Omental fat pad (tissue), 4 donors: ENCODE results near the gene KIF3C. TPM values are rescaled to one million over a fixed set of nuclear protein-coding genes. Genes with fewer than 3 reads are reported as not detected.
"Not testable (repeated sequence)": the region's sequence is repeated elsewhere in the genome, so short reads cannot be mapped to it uniquely, and the experiment has no call there.

Source experiments
- ATAC-seq: fragments of 150-250 bp; one replicate; pipeline ENCODE4 v1.9.1; 2016; ENCODE audit warnings: mild to moderate bottlenecking, moderate library complexity; ENCODE audit not compliant: low FRiP score
- DNase-seq: peaks from one replicate; pipeline ENCODE4 v3.0.0-alpha.2; 2019; ENCODE audit warnings: low spot score
- CTCF ChIP-seq, 3 donors: fragments of 450-650 bp; IDR thresholded peaks; one replicate each; pipeline ENCODE4 v1.5.1; 2016 to 2017; ENCODE audit warnings: antibody characterized with exemption in 3 of 3, mild to moderate bottlenecking in 3 of 3, moderate library complexity in 2 of 3
- total RNA-seq, 4 donors: library from RNA; depleted of rRNA; stranded (reverse); fragments of >200 nt; gene quantifications; one replicate each; pipeline ENCODE4 v1.1.0, GENCODE V29; 2016

Gene KIF3C
- total RNA-seq, 4 donors from 2014 or later: 1.2 to 6.2 (median 2.7) TPM

DNA sequence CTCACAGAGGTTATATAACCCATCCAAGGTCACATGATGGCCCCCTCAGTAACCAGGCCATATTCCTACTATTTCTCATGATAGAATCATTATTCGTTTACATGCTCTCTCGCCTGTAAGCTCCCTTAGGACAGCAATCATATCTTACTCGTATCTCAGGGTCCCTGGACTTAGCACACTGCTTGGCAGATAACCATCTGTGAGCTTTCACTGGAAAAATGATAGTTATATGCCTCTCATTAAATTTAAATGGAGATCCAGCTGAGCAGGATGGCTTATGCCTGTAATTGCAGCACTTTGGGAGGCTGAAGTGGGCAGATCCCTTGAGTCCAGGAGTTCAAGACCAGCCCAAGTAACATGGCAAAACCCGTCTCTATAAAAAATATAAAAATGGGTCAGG is 21.9 kb downstream of the KIF3C start:
- ATAC-seq (no peak), DNase-seq (no peak)
- TF ChIP-seq CTCF (IDR thresholded peaks at IDR 0.05): no peak

GRCh38 chr2:25958611-25959010 is 23.7 kb downstream of the KIF3C start:
- not testable (repeated sequence) for ATAC-seq, DNase-seq

DNA sequence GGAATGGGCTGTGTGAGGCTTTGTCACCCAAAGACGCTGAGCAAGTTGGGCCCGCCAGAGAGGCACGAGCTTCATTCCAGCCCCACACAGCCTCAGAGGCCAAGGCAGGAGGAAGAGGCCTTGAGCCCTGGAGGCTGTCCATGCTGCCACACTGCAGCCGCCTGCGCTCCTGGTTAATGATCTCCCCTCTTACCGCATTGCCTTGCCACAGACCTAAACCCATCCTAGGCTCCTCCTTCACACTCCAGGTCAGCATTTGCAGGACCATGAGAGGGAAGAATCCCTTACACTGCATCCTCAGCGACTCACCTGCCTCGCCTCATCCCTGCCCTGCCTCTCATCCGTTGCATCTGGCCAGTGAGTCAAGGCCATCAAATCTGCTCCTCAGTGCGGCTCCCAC is 24.6 kb downstream of the KIF3C start:
- DNase-seq (no peak), ATAC-seq (no peak)
- no peak for TF ChIP-seq CTCF (IDR thresholded peaks at IDR 0.05)

- no peak for ATAC-seq
- DNase-seq: no peak
- TF ChIP-seq CTCF (IDR thresholded peaks at IDR 0.05): no peak
Measured at GRCh38 chr2:25955869-25956535, 26.3 kb downstream of the KIF3C start.

DNA sequence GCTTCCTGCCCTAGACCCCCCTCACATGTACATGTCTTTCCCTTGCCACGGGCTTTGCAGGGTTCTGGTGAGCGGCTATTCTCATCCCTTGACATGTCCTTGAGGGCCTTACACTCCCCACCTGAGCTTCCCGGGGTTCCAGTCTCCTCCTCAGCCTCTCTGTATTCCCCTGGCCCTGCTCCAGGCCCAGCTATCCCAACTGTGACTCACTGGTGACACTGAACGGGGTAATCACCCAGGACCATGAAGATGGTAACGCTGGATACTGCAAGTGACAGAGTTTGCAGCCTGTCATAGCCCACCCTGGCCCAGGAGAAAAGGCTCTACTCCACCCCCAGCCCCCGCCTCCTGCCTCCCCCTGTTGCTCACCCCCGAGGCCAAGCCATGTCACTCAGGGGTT is 27.3 kb downstream of the KIF3C start:
- TF ChIP-seq CTCF (IDR thresholded peaks at IDR 0.05): no peak
- ATAC-seq: no peak
- DNase-seq: no peak

DNA sequence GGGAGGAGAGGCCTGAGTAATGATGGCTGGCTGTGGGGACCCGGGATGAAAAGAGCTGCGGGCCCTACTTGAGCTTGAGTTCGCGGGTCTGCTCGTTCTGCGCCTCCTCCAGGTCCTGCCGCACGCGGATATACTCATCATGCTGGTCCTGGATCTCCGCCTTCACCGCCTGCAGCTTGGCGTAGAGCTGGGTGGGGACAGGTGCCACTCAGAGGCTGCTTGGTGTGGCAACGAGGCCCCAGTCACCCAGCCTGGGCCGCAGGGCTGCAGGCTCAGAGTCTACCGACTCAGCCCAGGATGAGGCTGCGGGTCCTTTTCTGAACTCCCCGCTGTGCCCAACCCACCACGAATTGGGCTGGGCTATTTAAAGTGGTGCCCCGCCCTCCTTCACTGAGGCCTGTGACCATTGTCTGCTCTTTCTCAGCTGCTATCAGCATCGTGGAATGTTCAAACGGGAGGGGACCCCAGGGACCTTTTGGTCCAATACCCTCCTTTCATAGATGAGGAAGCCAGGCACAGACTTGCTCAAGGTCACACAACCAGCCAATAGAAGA is 28.0 kb downstream of the KIF3C start:
- TF ChIP-seq CTCF (IDR thresholded peaks at IDR 0.05): no peak
- ATAC-seq (no peak), DNase-seq (no peak)

DNA sequence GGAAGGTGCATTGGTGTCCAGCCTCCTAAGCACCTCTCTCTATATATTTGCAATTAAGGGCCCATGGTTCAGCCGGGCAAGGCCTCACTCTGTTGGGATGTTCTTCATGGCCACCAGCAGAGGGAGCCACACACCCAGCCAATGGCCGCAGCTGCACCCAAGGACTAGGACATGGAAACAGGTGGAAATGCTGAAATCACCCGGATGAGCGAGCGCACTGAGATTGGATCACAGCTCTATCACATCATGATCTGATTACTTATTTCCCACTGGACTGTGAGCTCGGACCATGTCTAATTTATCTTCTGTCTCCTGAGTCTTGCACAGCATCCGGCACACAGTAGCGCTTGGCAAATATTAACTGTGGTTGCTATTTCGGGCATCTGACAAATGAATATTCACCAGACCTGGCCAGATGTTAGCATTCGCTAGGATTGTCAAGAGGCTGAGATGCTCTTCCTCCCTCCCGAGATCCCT is 31.2 kb downstream of the KIF3C start:
- peak in 2 of 3 donors; percentile 6 to 76 for TF ChIP-seq CTCF (IDR thresholded peaks at IDR 0.05)
- ATAC-seq: peak; percentile 90
- DNase-seq: peak; percentile 28
